HepG2 (cell line): ENCODE measurements around the gene INAFM2. TPM values are rescaled to one million over a fixed set of nuclear protein-coding genes. Genes with fewer than 3 reads are reported as not detected.

ENCODE experiments used
- ARNT2 ChIP-seq: sonication (generic); formaldehyde crosslinking; IDR thresholded peaks from 2 replicates; pipeline ENCODE4 v1.8.0; 2022; ENCODE audit warnings: mild to moderate bottlenecking, low read depth, missing genetic modification reagents, moderate library complexity
- CEBPG ChIP-seq: IDR thresholded peaks from 2 replicates; pipeline ENCODE4 v1.6.1; 2016
- GATAD2A ChIP-seq: IDR thresholded peaks from 2 replicates; pipeline ENCODE4 v1.6.1; 2016
- MAX ChIP-seq: IDR thresholded peaks from 2 replicates; pipeline ENCODE4 v1.6.1; 2012; ENCODE audit warnings: inconsistent platforms
- MED1 ChIP-seq: sonication (generic); formaldehyde crosslinking; IDR thresholded peaks from 2 replicates; pipeline ENCODE4 v1.4.0; 2020; ENCODE audit warnings: missing genetic modification reagents
- MTF1 ChIP-seq: sonication (generic); formaldehyde crosslinking; IDR thresholded peaks from 2 replicates; pipeline ENCODE4 v1.5.0; 2020; ENCODE audit warnings: missing genetic modification reagents
- MXD1 ChIP-seq: sonication (generic); formaldehyde crosslinking; IDR thresholded peaks from 2 replicates; pipeline ENCODE4 v1.4.0; 2020; ENCODE audit warnings: mild to moderate bottlenecking, missing genetic modification reagents
- PITX1 ChIP-seq: sonication (generic); formaldehyde crosslinking; IDR thresholded peaks from 2 replicates; pipeline ENCODE4 v1.5.1; 2020; ENCODE audit warnings: mild to moderate bottlenecking, missing genetic modification reagents
- POLR2G ChIP-seq: fragments of 200-400 bp; formaldehyde crosslinking; IDR thresholded peaks from 2 replicates; pipeline ENCODE4 v1.6.1; 2018; ENCODE audit warnings: mild to moderate bottlenecking, low read depth, low read length, moderate library complexity
- RNF219 ChIP-seq: sonication (generic); formaldehyde crosslinking; IDR thresholded peaks from 2 replicates; pipeline ENCODE4 v1.5.0; 2020; ENCODE audit warnings: mild to moderate bottlenecking, missing genetic modification reagents
- RXRA ChIP-seq: sonication (generic); formaldehyde crosslinking; IDR thresholded peaks from 2 replicates; pipeline ENCODE4 v1.5.1; 2020; ENCODE audit warnings: missing genetic modification reagents
- SAFB2 ChIP-seq: sonication (generic); formaldehyde crosslinking; IDR thresholded peaks from 2 replicates; pipeline ENCODE4 v1.5.1; 2020; ENCODE audit warnings: missing genetic modification reagents, low read depth, mild to moderate bottlenecking, borderline replicate concordance
- SALL1 ChIP-seq: sonication (generic); formaldehyde crosslinking; IDR thresholded peaks from 2 replicates; pipeline ENCODE4 v1.8.0; 2022; ENCODE audit warnings: mild to moderate bottlenecking, missing genetic modification reagents
- SP1 ChIP-seq, 2 experiments: fragments of 450-650 bp in 1 of 2; sonication (generic) in 1 of 2; formaldehyde crosslinking in 1 of 2; IDR thresholded peaks; 2 replicates each; pipeline versions ENCODE4 v1.4.0 to v1.6.1; 2016 to 2020; ENCODE audit warnings: missing genetic modification reagents in 1 of 2
- SP5 ChIP-seq: IDR thresholded peaks from 2 replicates; pipeline ENCODE4 v1.6.1; 2016; ENCODE audit warnings: low read depth, borderline replicate concordance
- THAP11 ChIP-seq: IDR thresholded peaks from 2 replicates; pipeline ENCODE4 v1.6.1; 2016; ENCODE audit warnings: missing biosample characterization, missing genetic modification reagents
- TOPORS ChIP-seq: sonication (generic); formaldehyde crosslinking; IDR thresholded peaks from 2 replicates; pipeline ENCODE4 v1.8.0; 2023; ENCODE audit warnings: mild to moderate bottlenecking, missing genetic modification reagents
- ZBTB7A ChIP-seq: sonication (generic); formaldehyde crosslinking; IDR thresholded peaks from 2 replicates; pipeline ENCODE4 v1.8.0; 2022; ENCODE audit warnings: mild to moderate bottlenecking, missing genetic modification reagents
- ZKSCAN5 ChIP-seq: sonication (generic); formaldehyde crosslinking; IDR thresholded peaks from 2 replicates; pipeline ENCODE4 v1.5.1; 2020; ENCODE audit warnings: mild to moderate bottlenecking, missing genetic modification reagents
- ZMAT3 ChIP-seq: sonication (generic); formaldehyde crosslinking; conservative IDR thresholded peaks from 2 replicates; pipeline ENCODE4 v1.7.0; 2021; ENCODE audit warnings: missing genetic modification reagents
- ZNF264 ChIP-seq: sonication (generic); formaldehyde crosslinking; IDR thresholded peaks from 2 replicates; pipeline ENCODE4 v1.4.0; 2020; ENCODE audit warnings: missing genetic modification reagents
- ZNF614 ChIP-seq: IDR thresholded peaks from 2 replicates; pipeline ENCODE4 v1.6.1; 2018; ENCODE audit warnings: missing biosample characterization, missing genetic modification reagents, inconsistent platforms, borderline replicate concordance
- ZNF619 ChIP-seq: sonication (generic); formaldehyde crosslinking; IDR thresholded peaks from 2 replicates; pipeline ENCODE4 v1.4.0; 2020; ENCODE audit warnings: mild to moderate bottlenecking, missing genetic modification reagents
- ZNF678 ChIP-seq: sonication (generic); formaldehyde crosslinking; IDR thresholded peaks from 2 replicates; pipeline ENCODE4 v1.4.0; 2020; ENCODE audit warnings: mild to moderate bottlenecking, missing genetic modification reagents
- ZNF841 ChIP-seq: sonication (generic); formaldehyde crosslinking; IDR thresholded peaks from 2 replicates; pipeline ENCODE4 v1.8.1; 2023; ENCODE audit warnings: missing genetic modification reagents, borderline replicate concordance
- polyA plus RNA-seq, 8 experiments: library from polyadenylated mRNA; depleted of rRNA in 3 of 8; stranded (reverse) in 7 of 8; unstranded in 1 of 8; fragments of >200 nt; fragmentation: Illumina TruSeq in 4 of 8; extraction: Trizol in 4 of 8; gene quantifications; 2 replicates each; pipeline versions ENCODE4 v1.2.1 to v1.2.3, GENCODE V29; 2011 to 2016; ENCODE audit warnings: low read depth in 4 of 8, missing spikeins in 1 of 8, mixed read lengths in 1 of 8; ENCODE audit not compliant: insufficient read depth in 1 of 8
- total RNA-seq, 5 experiments: library from RNA; depleted of rRNA; stranded (reverse); fragments of >200 nt; fragmentation: Illumina TruSeq; extraction: Trizol; gene quantifications; 2 replicates each; pipeline ENCODE4 v1.2.3, GENCODE V29; 2016; ENCODE audit warnings: low read depth in 1 of 5

INAFM2 gene
- total and polyA plus RNA-seq, 2 of the 13 experiments (the other 11 are each of a cell fraction or from before 2014, with no cell fraction given): 5.5 to 6.5 TPM

GRCh38 chr15:40340740-40341400 is 17.4 kb downstream of the INAFM2 start, which contains the start of gene CCDC9B (continued):
- TF ChIP-seq ZNF841 (CRISPR knock-in tag) (no peak), SP5 (0 out of 2 replicates have a peak, but pooled peaks have one; percentile 20), SP1 (IDR thresholded peaks at IDR 0.05) (no peak), SP1 (CRISPR knock-in tag; IDR thresholded peaks at IDR 0.05) (no peak), MED1 (CRISPR knock-in tag) (peak; percentile 34; the same call in 1 of the 2 replicates), ZBTB7A (CRISPR knock-in tag) (peak; percentile 40; the same call in 1 of the 2 replicates), ZNF619 (CRISPR knock-in tag) (0 out of 2 replicates have a peak, but pooled peaks have one; percentile 27), ZNF678 (CRISPR knock-in tag) (no peak), RNF219 (CRISPR knock-in tag) (no peak), ZKSCAN5 (CRISPR knock-in tag) (no peak), SAFB2 (no peak), ZNF264 (CRISPR knock-in tag) (no peak), PITX1 (CRISPR knock-in tag) (no peak), MTF1 (CRISPR knock-in tag) (0 out of 2 replicates have a peak, but pooled peaks have one; percentile 15), MXD1 (peak; percentile 51), ZNF614 (CRISPR knock-in tag) (no peak), ARNT2 (no peak), SALL1 (CRISPR knock-in tag) (peak; percentile 44; the same call in 1 of the 2 replicates), CEBPG (peak; percentile 54; the same call in 1 of the 2 replicates), TOPORS (CRISPR knock-in tag) (no peak), MAX (peak; percentile 69), GATAD2A (peak; percentile 62), ZMAT3 (CRISPR knock-in tag) (0 out of 2 replicates have a peak, but pooled peaks have one; percentile 13), RXRA (CRISPR knock-in tag) (peak; percentile 23; the same call in 1 of the 2 replicates), POLR2G (peak; percentile 51; the same call in 1 of the 2 replicates), THAP11 (peak; percentile 44)
